ENCODE measurements around the gene TAGLN3. TPM values are rescaled to one million over a fixed set of nuclear protein-coding genes. Genes with fewer than 3 reads are reported as not detected.
"Not testable (repeated sequence)": the region's sequence is repeated elsewhere in the genome, so short reads cannot be mapped to it uniquely, and the experiment has no call there.

Gene TAGLN3
- total RNA-seq, 2 donors from 2014 or later: 1.8 TPM; not detected in 1

DNA sequence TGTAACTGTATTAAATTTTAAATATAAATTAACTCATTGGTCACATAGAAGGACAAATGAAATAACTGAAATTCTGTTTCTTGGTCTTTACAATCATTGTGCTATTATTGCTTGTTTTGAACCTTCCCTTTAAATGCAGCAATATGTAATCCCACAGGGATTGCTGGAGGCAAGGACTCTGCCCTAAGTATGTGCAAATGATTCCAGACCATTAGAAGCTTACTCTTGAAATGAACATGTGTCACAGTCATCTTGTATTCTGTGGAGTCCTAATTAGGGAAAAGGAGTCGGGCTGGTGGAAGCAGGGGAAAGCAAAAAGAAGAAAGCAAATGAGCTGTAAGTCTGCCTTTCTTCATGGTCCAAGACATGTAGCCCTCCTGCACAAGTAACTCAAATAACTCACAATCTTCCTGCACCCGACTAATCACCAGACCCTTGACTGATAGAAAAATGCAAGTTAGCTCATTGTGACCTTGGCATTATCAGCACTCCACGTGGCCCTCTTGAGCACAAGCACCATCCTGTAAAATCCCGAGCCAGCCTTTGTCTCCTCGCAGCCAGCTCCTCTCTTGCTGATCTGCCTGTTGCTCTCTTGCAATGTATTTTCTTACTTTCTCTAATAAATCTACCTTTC is 33.5 kb downstream of the TAGLN3 start:
- no peak overlapping the region for H3K9ac ChIP-seq (ENCODE audit: low read depth in 2 of 2, low read length in 2 of 2)
- no peaks in the 10 kb centered on the region for H3K36me3 ChIP-seq
- no peak overlapping the region for H3K4me3 ChIP-seq
- no peaks in the 10 kb centered on the region for H3K27me3 ChIP-seq
- DNase-seq: no peak
- no peak overlapping the region for H3K27ac ChIP-seq
- TF ChIP-seq, protein P1, sequence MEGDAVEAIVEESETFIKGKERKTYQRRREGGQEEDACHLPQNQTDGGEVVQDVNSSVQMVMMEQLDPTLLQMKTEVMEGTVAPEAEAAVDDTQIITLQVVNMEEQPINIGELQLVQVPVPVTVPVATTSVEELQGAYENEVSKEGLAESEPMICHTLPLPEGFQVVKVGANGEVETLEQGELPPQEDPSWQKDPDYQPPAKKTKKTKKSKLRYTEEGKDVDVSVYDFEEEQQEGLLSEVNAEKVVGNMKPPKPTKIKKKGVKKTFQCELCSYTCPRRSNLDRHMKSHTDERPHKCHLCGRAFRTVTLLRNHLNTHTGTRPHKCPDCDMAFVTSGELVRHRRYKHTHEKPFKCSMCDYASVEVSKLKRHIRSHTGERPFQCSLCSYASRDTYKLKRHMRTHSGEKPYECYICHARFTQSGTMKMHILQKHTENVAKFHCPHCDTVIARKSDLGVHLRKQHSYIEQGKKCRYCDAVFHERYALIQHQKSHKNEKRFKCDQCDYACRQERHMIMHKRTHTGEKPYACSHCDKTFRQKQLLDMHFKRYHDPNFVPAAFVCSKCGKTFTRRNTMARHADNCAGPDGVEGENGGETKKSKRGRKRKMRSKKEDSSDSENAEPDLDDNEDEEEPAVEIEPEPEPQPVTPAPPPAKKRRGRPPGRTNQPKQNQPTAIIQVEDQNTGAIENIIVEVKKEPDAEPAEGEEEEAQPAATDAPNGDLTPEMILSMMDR (IDR thresholded peaks at IDR 0.05): no peak
- no peaks in the 10 kb centered on the region for H3K9me3 ChIP-seq
- no peaks in the 10 kb centered on the region for H3K4me1 ChIP-seq
- intact Hi-C loops (cut with DNase I): no loop called here

DNA sequence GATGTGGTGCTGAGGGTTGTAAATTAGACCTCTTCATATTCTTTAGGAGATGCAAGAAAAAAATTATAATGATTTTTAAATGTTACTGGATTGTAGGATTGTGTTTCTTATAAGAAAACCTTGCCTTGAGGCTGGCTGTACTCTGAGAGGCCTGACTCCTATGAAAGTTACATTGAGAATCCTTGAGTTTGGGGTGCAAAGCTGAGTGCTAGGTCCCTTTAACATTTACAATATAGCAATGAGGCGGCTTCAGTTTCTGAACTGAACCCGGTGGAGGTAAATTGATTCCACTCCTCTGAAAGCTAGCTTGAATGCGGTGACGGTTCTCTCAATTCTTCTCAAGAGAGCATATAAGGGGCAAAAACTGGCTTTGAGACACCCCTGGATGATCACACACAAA is 35.7 kb downstream of the TAGLN3 start, which contains the start of gene TMPRSS7:
TSS of gene TMPRSS7 (plus strand) at position 301 of the 400 bp plus-strand sequence. CDS start 110 bp downstream, outside the sequence.
- H3K27me3 ChIP-seq: no peaks in the 10 kb centered on the region
- TF ChIP-seq, protein P1 (IDR thresholded peaks at IDR 0.05): no peak
- H3K4me1 ChIP-seq: no peaks in the 10 kb centered on the region
- no peak within 1 kb of the TSS for H3K27ac ChIP-seq
- H3K9me3 ChIP-seq: no peaks in the 10 kb centered on the region
- H3K36me3 ChIP-seq: no peaks in the 10 kb centered on the region
- no peak for DNase-seq
- H3K4me3 ChIP-seq: no peak within 1 kb of the TSS
- H3K9ac ChIP-seq (ENCODE audit: low read depth in 2 of 2, low read length in 2 of 2): no peak within 1 kb of the TSS
- intact Hi-C loops (cut with DNase I): no loop called here

DNA sequence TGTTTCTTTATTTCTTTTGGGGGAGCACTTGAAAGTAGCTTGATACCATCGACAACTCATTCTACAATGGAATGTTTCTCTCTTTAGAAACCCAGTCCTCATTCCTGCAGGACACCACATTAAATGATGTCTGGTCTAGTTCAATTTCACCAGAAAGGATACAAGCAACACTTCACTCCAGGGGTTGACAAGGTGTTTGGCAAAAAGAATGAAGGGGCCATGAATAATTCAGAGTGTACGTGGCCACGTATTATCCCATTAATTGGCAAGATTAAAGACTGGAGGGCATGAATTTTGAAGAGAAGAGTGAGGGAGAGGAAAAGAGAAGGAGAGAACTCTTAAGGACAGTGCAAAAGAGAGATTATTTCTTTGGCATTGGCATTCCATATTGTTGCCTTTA is 36.5 kb downstream of the TAGLN3 start:
- H3K27ac ChIP-seq: no peak overlapping the region
- no peak for DNase-seq
- H3K4me3 ChIP-seq: no peak overlapping the region
- H3K9ac ChIP-seq (ENCODE audit: low read depth in 2 of 2, low read length in 2 of 2): no peak overlapping the region
- TF ChIP-seq, protein P1 (IDR thresholded peaks at IDR 0.05): no peak
- no peaks in the 10 kb centered on the region for H3K36me3 ChIP-seq
- H3K4me1 ChIP-seq: no peaks in the 10 kb centered on the region
- H3K27me3 ChIP-seq: no peaks in the 10 kb centered on the region
- H3K9me3 ChIP-seq: no peaks in the 10 kb centered on the region
- intact Hi-C loops (cut with DNase I): no loop called here

DNA sequence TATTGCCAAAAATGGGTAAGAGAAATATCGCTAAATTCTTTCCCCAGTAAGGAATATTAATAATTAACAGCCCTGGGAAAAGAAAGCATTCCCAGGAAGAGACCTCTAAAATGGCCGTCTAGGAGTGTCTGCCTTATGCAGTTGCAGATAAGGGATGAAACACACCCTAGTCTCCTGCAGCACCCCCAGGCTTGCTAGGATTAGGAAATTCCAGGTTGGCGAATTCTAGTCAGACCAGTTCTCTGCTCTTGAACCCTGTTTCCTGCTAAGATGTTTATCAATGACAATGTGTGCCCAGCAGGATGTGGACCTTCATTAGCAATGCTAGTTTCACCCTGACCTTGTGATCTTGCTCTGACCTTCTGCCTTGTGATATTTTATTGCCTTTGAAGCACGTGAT is 38.5 kb downstream of the TAGLN3 start:
- H3K9me3 ChIP-seq; intact Hi-C loops (cut with DNase I); H3K4me1 ChIP-seq; H3K4me3 ChIP-seq; H3K27ac ChIP-seq; H3K36me3 ChIP-seq; DNase-seq; H3K9ac ChIP-seq (ENCODE audit: low read depth in 2 of 2, low read length in 2 of 2); H3K27me3 ChIP-seq: not testable (repeated sequence)

DNA sequence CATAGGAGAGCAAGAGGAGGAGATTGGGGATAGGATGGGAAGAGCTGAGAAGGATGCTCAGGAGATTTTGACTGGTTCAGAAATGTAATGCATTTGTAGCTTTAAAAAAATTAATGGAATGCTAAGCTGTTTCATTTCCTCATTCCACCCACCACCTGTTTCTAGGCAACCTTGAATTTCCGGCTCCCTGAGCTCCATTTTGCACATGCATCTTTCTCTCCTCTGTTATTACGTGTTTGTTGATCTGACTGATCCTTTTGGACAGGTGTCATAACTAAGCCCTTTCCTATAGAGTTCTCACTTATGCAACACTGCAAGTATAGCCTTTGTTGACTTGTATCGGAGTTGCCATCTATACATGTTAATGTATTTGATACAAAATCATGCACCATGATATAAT is 40.1 kb downstream of the TAGLN3 start:
- TF ChIP-seq, protein P1 (IDR thresholded peaks at IDR 0.05): no peak
- H3K36me3 ChIP-seq: no peaks in the 10 kb centered on the region
- H3K27ac ChIP-seq: no peak overlapping the region
- DNase-seq: no peak
- no peaks in the 10 kb centered on the region for H3K27me3 ChIP-seq
- H3K4me3 ChIP-seq: no peak overlapping the region
- no peaks in the 10 kb centered on the region for H3K9me3 ChIP-seq
- H3K9ac ChIP-seq (ENCODE audit: low read depth in 2 of 2, low read length in 2 of 2): no peak overlapping the region
- intact Hi-C loops (cut with DNase I): no loop called here
- H3K4me1 ChIP-seq: no peaks in the 10 kb centered on the region

DNA sequence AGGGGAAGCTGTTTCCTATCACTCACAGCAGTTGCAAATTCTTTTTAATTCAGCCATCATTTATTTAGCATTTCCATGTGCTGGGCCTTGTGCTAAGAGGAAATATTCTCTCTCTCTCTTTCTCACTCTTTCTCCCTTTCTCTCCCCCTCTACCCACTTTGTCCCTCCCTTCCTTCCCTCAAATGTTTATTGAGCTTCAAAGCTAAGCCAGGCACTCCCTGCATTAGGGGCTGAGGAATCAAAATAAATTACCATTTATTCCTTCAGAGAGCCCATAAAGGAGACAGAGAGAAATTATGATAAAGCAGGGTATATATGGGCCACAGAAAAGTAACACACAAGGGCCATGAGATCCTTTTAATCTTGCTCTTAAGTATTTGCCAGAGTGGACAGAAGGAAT is 42.6 kb downstream of the TAGLN3 start:
- Histone ChIP-seq H3K9ac (ENCODE audit: low read depth in 2 of 2, low read length in 2 of 2) (no peak overlapping the region), H3K9me3 (no peaks in the 10 kb centered on the region), H3K27me3 (no peaks in the 10 kb centered on the region), H3K4me1 (no peaks in the 10 kb centered on the region), H3K27ac (no peak overlapping the region), H3K4me3 (no peak overlapping the region), H3K36me3 (no peaks in the 10 kb centered on the region)
- DNase-seq: no peak
- TF ChIP-seq, protein P1 (IDR thresholded peaks at IDR 0.05): no peak
- intact Hi-C loops (cut with DNase I): no loop called here
